Measurements from ENCODE around the gene ZCCHC7. TPM values are rescaled to one million over a fixed set of nuclear protein-coding genes. Genes with fewer than 3 reads are reported as not detected.
"Not testable (repeated sequence)": the region's sequence is repeated elsewhere in the genome, so short reads cannot be mapped to it uniquely, and the experiment has no call there.

Gene ZCCHC7
- 10 to 100 TPM; 21.2 to 25.6 (median 25.1) TPM for polyA plus RNA-seq (ENCODE audit: insufficient read length in 4 of 4)

GRCh38 chr9:37119907-37120842, at the start of gene ZCCHC7:
ZCCHC7 (plus strand) TSS chr9:37120574.
- peak; percentile 87 to 97 (median 91) for DNase-seq (ENCODE audit: low read depth in 4 of 4, low spot score in 3 of 4)

DNA sequence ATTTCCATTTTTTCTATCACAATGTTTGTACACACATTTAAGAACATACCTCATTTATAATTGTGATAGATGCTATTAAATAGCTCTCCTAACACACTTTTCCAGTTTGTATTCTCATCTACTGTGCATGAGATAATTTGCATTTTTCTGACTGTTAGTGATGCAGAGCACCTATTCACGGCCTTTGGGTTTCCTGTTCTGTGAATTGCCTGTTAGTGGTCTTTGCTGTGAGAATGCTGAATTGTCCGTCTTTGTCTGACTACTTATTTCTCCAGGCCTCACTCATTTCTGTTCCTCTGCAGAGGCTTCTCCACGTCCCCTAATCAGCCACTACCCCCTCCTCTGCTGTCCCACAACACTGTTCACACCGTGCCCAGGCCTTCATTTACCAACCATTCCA, 45.6 kb upstream of the ZCCHC7 start:
- not testable (repeated sequence) for DNase-seq (ENCODE audit: low read depth in 4 of 4, low spot score in 3 of 4)

GRCh38 chr9:37079370-37080164, 40.8 kb upstream of the ZCCHC7 start:
- DNase-seq (ENCODE audit: low read depth in 4 of 4, low spot score in 3 of 4), result peak; percentile 84 to 92 (median 86)

- peak in 2 of 4 donors; percentile 2 to 11 for DNase-seq (ENCODE audit: low read depth in 4 of 4, low spot score in 3 of 4)
Observed at GRCh38 chr9:37080165-37080628, 40.2 kb upstream of the ZCCHC7 start.

DNA sequence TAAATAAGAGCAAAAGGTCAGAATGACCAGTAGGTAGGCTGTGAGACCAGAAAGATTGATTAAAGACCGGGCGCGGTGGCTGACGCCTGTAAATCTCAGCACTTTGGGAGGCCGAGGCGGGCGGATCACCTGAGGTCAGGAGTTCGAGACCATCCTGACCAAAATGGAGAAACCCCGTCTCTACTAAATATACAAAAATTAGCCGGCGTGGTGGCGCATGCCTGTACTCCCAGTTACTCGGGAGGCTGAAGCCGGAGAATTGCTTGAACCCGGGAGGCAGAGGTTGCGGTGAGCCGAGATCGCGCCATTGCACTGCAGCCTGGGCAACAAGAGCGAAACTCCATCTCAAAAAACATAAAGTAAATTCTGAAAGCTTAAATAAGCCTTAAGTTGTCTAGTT, 38.9 kb upstream of the ZCCHC7 start:
- DNase-seq (ENCODE audit: low read depth in 4 of 4, low spot score in 3 of 4), result not testable (repeated sequence)

- no peak for DNase-seq (ENCODE audit: low read depth in 4 of 4, low spot score in 3 of 4)
Observed at GRCh38 chr9:37082214-37082765, 38.1 kb upstream of the ZCCHC7 start.

- no peak for DNase-seq (ENCODE audit: low read depth in 4 of 4, low spot score in 3 of 4)
Observed at GRCh38 chr9:37083654-37084053, 36.7 kb upstream of the ZCCHC7 start.

DNA sequence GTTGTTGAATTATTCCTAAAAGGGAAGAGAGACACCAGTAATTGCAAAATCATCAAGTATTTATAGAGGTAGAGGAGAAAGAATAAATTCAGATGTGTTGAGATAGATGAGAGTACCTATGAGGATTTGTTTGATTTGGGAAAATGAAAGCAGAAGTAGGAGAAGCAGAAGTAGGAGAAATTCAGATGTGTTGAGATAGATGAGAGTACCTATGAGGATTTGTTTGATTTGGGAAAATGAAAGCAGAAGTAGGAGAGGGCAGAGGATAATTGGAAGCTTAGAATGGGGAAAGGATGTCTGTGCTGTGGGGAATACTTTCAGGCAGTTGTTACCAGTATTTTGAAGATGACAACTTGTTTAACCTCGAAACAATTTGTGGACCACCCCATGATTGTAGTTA, 35.1 kb upstream of the ZCCHC7 start:
- DNase-seq (ENCODE audit: low read depth in 4 of 4, low spot score in 3 of 4), result no peak

- not testable (repeated sequence) for DNase-seq (ENCODE audit: low read depth in 4 of 4, low spot score in 3 of 4)
Observed at GRCh38 chr9:37092714-37093295, 27.6 kb upstream of the ZCCHC7 start.

DNA sequence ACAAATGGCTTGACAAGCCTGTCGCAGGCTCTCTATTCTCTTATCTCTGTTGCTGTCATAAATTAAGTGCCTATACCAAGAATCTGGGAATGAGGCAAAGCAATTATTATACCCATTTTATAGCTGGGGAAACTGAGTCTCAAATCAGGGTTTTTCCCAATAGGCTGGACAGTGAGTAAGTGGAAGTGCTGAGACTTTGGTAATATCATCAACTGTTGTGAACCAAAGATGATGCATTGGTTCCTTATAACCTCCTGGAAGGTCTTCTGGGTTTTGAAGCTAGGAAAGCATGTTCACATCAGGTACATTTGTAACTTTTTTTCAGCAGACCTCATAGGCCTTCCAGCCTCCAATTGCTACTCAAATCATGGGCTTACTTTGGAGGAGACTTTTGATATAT, 25.6 kb upstream of the ZCCHC7 start:
- no peak for DNase-seq (ENCODE audit: low read depth in 4 of 4, low spot score in 3 of 4)

GRCh38 chr9:37096628-37097027, 23.7 kb upstream of the ZCCHC7 start:
- no peak for DNase-seq (ENCODE audit: low read depth in 4 of 4, low spot score in 3 of 4)

GRCh38 chr9:37097294-37097693, 23.1 kb upstream of the ZCCHC7 start:
- no peak for DNase-seq (ENCODE audit: low read depth in 4 of 4, low spot score in 3 of 4)

DNA sequence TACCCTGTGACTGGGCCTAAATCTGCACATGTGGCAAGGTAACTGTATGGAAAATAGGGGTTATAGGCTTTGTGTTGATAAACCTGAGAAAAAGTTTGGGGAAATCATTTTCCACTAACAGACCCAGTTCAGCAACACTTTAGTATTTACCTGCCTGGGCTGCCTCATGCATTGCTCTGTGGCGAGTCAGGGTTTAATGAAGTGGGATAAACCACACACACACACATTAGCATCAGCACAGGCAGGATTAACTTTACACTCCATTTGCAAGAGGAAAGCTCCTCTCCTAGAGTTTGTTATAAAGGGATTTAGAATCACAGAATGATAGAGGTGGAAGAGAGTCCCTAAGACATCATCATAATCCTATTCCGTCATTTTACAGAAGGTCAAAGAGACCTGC, 20.0 kb upstream of the ZCCHC7 start:
- DNase-seq (ENCODE audit: low read depth in 4 of 4, low spot score in 3 of 4), result no peak

DNA sequence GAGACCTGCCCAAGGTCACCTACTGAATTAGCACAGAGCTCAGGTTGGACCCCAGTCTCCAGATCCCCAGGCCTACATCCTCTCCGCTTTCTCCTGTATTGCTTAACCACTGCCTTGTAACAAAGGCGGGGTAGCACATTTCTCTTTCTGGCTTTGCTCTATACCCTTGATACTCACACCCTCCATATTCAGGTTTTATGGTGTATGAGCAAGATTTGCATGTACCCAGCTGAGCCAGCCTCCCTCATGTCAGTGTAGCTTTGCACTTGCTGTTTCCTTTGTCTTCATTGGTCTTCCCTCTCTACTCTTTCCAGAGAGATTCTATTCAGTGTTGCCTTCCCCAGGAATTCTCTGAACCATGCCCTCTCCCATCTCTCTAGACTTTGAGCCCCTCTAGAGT, 19.6 kb upstream of the ZCCHC7 start:
- no peak for DNase-seq (ENCODE audit: low read depth in 4 of 4, low spot score in 3 of 4)

DNA sequence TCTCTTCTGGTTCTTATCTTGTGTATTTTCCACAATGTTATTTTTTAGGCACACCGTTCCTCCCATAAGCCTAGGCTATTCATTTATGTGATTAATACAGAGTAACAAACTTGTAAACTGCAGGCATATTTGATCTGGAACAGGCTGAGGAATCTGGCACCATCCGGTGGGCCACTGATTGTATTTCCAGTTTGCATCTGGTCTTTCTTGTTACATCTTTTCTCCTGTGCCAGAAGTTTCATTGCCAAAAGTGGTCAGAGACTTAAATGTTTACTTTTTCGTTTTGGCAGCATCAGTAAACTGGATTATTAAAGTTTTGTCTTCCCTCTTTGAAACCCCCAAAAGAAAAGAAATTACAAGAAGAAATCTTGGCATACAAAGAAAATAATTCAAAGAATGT, 17.9 kb upstream of the ZCCHC7 start:
- no peak for DNase-seq (ENCODE audit: low read depth in 4 of 4, low spot score in 3 of 4)

DNA sequence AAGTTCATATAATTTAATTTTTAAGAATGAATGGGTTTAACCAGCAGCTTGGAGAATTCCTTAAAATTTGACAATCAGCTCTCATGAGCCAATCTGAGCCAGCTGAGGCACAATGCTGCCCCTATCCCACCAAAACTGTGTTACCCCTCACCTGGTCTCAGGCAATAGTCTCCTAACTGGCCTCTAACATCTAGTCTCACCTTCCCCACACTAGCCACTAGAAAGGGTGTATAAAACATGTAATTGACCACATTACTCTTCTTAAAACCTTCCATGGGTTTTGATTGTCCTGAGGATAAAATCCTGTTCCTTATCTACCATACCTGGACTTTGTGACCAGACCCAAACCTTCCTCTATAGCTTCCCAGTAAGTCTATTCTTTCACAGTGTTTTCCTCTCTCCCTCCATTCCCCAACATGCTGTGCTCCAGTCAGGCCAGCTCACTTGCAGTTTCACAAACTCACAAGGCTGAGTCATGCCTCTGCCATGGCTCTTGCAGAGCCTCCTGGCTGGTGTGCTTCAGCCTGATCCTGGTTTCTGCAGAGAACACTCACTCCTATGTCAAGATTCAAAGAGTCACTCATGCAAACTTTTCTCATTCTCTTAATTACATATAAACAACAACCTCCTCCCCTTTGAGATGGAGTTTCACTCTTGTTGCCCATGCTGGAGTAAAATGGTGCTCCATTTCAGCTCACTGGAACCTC, 16.0 kb upstream of the ZCCHC7 start:
- no peak for DNase-seq (ENCODE audit: low read depth in 4 of 4, low spot score in 3 of 4)

DNA sequence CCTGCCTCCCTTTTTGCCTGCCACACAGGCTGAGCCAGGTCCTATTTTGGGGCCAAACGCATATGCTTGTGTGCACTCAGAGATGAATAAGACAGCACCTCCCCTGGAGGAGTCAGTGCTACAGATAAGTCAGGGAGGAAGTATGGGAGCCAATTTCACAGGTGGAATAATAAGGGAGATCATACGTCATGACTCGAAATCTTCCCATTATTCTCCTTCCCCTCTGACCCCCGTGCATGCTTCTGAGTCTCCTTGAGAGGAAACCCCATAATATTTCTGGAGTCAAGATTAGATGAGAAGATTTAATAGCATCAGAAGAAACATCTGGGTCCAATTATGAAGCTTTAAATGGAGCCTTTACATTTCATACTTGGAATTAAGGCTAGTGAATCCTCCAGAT, 15.1 kb upstream of the ZCCHC7 start:
- no peak for DNase-seq (ENCODE audit: low read depth in 4 of 4, low spot score in 3 of 4)

DNA sequence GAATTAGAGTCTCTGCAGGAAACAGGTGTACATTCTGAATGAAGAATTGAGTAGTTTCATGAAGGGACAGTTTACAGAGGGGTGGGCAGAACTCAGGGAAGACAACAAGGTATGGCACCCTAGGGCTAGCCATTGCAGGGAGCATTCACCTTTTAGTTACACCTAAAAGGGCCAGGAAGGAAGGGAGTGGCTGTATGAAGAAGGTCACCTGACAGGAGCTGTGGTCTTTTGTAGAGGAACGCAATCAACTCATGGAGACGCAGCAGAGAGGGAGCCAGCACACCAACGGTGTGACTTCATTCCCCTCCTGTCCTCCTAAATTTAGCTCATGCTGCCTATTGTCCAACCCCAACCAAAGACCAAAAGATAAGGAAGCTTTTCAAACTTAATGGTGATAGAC, 12.7 kb upstream of the ZCCHC7 start:
- DNase-seq (ENCODE audit: low read depth in 4 of 4, low spot score in 3 of 4), result no peak

DNA sequence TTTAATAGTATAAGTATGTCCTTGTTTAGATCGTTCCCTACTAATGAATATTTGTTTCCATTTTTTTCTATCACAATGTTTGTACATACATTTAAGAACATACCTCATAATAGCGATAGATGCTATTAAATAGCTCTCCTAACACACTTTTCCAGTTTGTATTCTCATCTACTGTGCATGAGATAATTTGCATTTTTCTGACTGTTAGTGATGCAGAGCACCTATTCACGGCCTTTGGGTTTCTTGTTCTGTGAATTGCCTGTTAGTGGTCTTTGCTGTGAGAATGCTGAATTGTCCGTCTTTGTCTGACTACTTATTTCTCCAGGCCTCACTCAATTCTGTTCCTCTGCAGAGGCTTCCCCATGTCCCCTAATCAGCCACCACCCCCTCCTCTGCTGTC, 5.9 kb upstream of the ZCCHC7 start:
- not testable (repeated sequence) for DNase-seq (ENCODE audit: low read depth in 4 of 4, low spot score in 3 of 4)

DNA sequence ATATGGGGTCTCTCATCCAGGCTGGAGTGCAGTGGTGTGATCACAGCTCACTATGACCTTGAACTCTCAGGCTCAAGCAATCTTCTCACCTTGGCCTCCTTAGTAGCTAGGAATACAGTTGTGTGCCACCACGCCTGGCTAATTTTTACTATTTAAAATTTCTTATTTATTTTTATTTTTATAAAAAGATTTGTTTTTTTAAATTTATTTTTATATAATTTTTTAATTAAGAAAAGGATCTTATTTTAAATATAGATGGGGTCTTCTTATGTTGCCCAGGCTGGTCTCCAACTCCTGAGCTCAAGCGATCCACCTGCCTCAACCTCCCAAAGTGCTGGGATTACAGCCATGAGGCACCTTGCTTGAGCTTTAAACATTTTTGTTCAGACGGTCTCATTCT, 2.4 kb upstream of the ZCCHC7 start:
- DNase-seq (ENCODE audit: low read depth in 4 of 4, low spot score in 3 of 4), result no peak

All from right renal pelvis (tissue), 4 donors.